Breast epithelium (tissue), 4 donors: ENCODE results near the gene TNFRSF25. TPM values are rescaled to one million over a fixed set of nuclear protein-coding genes. Genes with fewer than 3 reads are reported as not detected.
"Not testable (repeated sequence)": the region's sequence is repeated elsewhere in the genome, so short reads cannot be mapped to it uniquely, and the experiment has no call there.

Source experiments
- DNase-seq, 2 donors: peaks; one replicate each; pipeline ENCODE4 v3.0.0-alpha.2; 2019; ENCODE audit warnings: low spot score in 2 of 2
- H3K27ac ChIP-seq, 2 donors: fragments of 200-600 bp; sonication (generic) in 1 of 2; one replicate each; pipeline ENCODE4 v1.5.1; 2016 to 2019; ENCODE audit warnings: mild to moderate bottlenecking in 1 of 2
- H3K27me3 ChIP-seq, 2 donors: fragments of 200-600 bp; sonication (generic) in 1 of 2; one replicate each; pipeline versions ENCODE4 v1.5.1 to v1.6.0; 2017 to 2019; ENCODE audit warnings: control low read depth in 1 of 2, mild to moderate bottlenecking in 1 of 2
- H3K36me3 ChIP-seq: fragments of 200-600 bp; one replicate; pipeline ENCODE4 v1.5.1; 2019
- H3K4me1 ChIP-seq, 2 donors: fragments of 200-600 bp; sonication (generic); one replicate each; pipeline ENCODE4 v1.5.1; 2016 to 2019; ENCODE audit warnings: control low read depth in 1 of 2
- H3K4me3 ChIP-seq, 3 donors: fragments of 200-600 bp; sonication (generic); 1 replicate in 2 of 3; 2 replicates in 1 of 3; pipeline ENCODE4 v1.5.1; 2016 to 2019; ENCODE audit warnings: mild to moderate bottlenecking in 3 of 3, moderate library complexity in 2 of 3
- H3K9me3 ChIP-seq, 2 donors: fragments of 200-600 bp; sonication (generic) in 1 of 2; one replicate each; pipeline ENCODE4 v1.5.1; 2016 to 2019; ENCODE audit warnings: control low read depth in 1 of 2
- CTCF ChIP-seq, 3 donors: fragments of 450-650 bp; IDR thresholded peaks; one replicate each; pipeline ENCODE4 v1.5.1; 2016 to 2017; ENCODE audit warnings: antibody characterized with exemption in 3 of 3, mild to moderate bottlenecking in 3 of 3, moderate library complexity in 3 of 3
- POLR2A ChIP-seq: fragments of 450-650 bp; IDR thresholded peaks from one replicate; pipeline ENCODE4 v1.6.1; 2016; ENCODE audit warnings: antibody characterized with exemption, mild to moderate bottlenecking, moderate library complexity
- POLR2AphosphoS5 ChIP-seq, 3 donors: sonication (generic); formaldehyde crosslinking; IDR thresholded peaks; one replicate each; pipeline ENCODE4 v1.6.1; 2017; ENCODE audit warnings: antibody characterized with exemption in 3 of 3
- intact Hi-C: fragments of 100-400 bp; cut with DNase I; formaldehyde crosslinking; loops from one replicate; pipeline ENCODE4 v1.15.1; 2023; ENCODE audit warnings: low total_unique reads
- total RNA-seq, 3 donors: library from RNA; depleted of rRNA; stranded (reverse); fragments of >200 nt; gene quantifications; one replicate each; pipeline ENCODE4 v1.1.0, GENCODE V29; 2016

The TNFRSF25 gene
- total RNA-seq, 3 donors from 2014 or later: 3.8 to 13.1 (median 12.4) TPM

DNA sequence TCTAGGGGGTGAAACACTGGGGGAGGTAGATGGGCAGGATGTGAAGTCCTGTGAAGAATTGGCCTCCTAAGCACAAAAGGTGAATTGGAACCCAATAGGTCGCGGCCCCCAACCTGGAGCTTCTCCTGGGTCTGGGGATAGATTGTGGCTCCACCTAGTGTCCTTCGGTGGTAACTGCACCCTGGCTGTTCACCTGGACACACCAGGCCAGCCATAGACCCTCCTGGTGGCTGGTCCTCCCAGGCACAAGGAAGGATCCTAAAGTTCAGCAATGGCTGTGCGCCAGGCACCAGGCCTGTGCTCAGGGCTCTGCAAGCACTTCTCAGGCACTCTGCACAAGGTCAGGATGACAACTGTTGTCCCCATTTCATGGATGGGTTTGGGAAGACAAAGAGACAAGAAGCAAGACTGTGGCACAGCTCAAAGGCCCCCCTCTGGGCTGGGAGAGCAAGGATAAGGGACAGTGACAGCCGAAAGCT is 27.9 kb downstream of the TNFRSF25 start:
- Histone ChIP-seq H3K36me3 (no peaks in the 10 kb centered on the region), H3K27ac (no peak overlapping the region), H3K27me3 (peaks cover 0 to 6% of the 10 kb centered on the region in 2 donors), H3K4me3 (no peak overlapping the region), H3K9me3 (no peaks in the 10 kb centered on the region), H3K4me1 (no peaks in the 10 kb centered on the region)
- intact Hi-C loops: no loop called here
- TF ChIP-seq CTCF (IDR thresholded peaks at IDR 0.05) (peak; percentile 85 to 90 (median 86)), POLR2A (no peak)
- DNase-seq: peak in 1 of 2 donors; percentile 54

DNA sequence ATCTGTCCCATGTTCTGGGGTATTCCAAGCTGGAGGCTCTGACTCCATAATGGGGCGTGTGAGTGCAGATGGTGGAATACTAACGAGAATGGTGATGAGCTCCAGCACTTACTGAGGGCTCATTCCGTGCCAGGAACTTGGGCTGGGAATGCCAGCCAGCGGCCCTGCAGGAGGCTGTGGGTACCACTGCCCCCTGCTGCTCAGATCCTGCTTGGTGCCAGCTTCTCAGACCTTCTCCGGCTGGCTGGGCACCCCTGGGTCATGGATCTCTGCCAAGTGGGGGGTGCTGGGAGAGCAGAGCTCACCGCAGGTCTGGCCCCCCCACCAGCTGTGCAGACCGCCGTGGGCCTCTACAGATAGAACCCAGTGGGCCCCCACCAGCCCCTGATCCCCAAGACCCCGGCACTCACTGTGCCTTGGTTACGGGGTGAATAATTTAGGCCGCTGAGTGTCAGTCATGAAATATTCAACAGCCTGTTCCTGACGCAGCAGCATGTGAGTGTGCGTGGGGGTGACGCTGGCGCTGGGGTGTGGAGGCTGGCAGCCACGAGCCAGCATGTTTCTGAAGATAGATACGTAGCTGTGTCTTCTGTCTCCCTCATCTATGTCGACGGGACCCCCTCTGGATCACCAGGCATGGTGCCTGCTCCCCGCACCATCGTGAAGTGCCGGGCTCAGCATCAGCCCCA is 28.8 kb downstream of the TNFRSF25 start:
- H3K9me3 ChIP-seq, intact Hi-C loops, H3K27ac ChIP-seq, H3K4me3 ChIP-seq, H3K4me1 ChIP-seq, H3K36me3 ChIP-seq, H3K27me3 ChIP-seq: not testable (repeated sequence)
- peak in 1 of 3 donors; percentile 11 for TF ChIP-seq CTCF (IDR thresholded peaks at IDR 0.05)
- DNase-seq: peak in 1 of 2 donors; percentile 31

DNA sequence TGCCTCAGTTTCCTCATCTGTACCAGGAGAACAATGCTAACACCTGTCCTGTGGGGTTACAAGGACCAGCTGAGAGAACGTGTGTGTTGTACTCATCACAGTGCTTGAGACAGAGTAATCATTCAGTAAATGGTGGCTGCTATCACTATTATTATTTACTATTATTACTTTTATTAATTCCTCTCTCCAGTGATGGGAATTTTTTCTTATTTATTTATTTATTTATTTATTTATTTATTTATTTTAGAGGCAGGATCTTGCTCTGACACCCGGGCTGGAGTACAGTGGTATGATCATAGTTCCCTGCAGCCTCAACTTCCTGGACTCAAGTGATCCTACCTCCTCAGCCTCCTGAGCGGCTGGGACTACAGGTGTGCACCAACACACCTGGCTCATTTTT is 29.7 kb downstream of the TNFRSF25 start:
- intact Hi-C loops, H3K36me3 ChIP-seq, DNase-seq, H3K9me3 ChIP-seq, H3K4me3 ChIP-seq, H3K27me3 ChIP-seq, H3K4me1 ChIP-seq, H3K27ac ChIP-seq: not testable (repeated sequence)

GRCh38 chr1:6435547-6435946 is 30.4 kb downstream of the TNFRSF25 start:
- TF ChIP-seq POLR2A (no peak), POLR2AphosphoS5 (IDR thresholded peaks at IDR 0.05) (no peak), CTCF (IDR thresholded peaks at IDR 0.05) (no peak)
- DNase-seq: no peak
- intact Hi-C loops: no loop called here
- no peak overlapping the region for H3K4me3 ChIP-seq
- no peak overlapping the region for H3K27ac ChIP-seq
- no peaks in the 10 kb centered on the region for H3K9me3 ChIP-seq
- peaks cover 0 to 6% of the 10 kb centered on the region in 2 donors for H3K27me3 ChIP-seq
- H3K4me1 ChIP-seq: peaks cover 0 to 4% of the 10 kb centered on the region in 2 donors
- no peaks in the 10 kb centered on the region for H3K36me3 ChIP-seq

DNA sequence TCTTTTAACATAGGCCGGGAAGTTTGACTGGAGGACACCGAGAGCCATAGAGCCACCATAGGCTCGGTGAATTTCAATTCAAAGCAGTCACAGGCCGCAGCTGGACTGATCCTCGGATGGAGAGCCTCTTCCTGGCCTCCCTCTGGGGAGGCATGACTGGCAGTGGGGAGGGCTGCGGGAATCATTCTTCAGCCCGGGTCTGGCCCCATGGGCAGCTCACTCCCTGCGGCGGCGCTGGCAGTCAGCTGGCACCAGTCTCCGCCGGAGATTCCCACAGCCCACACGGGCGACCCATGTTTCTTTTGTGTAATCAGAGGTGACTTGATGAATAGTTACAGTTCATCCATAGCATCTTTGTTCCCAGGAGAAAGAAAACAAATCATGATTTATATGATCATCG is 30.8 kb downstream of the TNFRSF25 start:
- no peak for TF ChIP-seq CTCF (IDR thresholded peaks at IDR 0.05)
- no peak for TF ChIP-seq POLR2AphosphoS5 (IDR thresholded peaks at IDR 0.05)
- TF ChIP-seq POLR2A: no peak
- Histone ChIP-seq H3K4me3 (no peak overlapping the region), H3K9me3 (no peaks in the 10 kb centered on the region), H3K27me3 (peaks cover 0 to 6% of the 10 kb centered on the region in 2 donors), H3K4me1 (peaks cover 0 to 8% of the 10 kb centered on the region in 2 donors), H3K36me3 (no peaks in the 10 kb centered on the region), H3K27ac (no peak overlapping the region)
- DNase-seq: no peak
- intact Hi-C loops: no loop called here
